GM18517 (cell line): ENCODE measurements around the gene PDCD7.
"Not testable (repeated sequence)": the region's sequence is repeated elsewhere in the genome, so short reads cannot be mapped to it uniquely, and the experiment has no call there.

ENCODE experiments used
- ATAC-seq: cut with Tn5 transposase; IDR thresholded peaks from one replicate; pipeline ENCODE4 v1.9.1; 2021; ENCODE audit warnings: mild to moderate bottlenecking, moderate library complexity; ENCODE audit not compliant: unreplicated experiment

PDCD7 gene

DNA sequence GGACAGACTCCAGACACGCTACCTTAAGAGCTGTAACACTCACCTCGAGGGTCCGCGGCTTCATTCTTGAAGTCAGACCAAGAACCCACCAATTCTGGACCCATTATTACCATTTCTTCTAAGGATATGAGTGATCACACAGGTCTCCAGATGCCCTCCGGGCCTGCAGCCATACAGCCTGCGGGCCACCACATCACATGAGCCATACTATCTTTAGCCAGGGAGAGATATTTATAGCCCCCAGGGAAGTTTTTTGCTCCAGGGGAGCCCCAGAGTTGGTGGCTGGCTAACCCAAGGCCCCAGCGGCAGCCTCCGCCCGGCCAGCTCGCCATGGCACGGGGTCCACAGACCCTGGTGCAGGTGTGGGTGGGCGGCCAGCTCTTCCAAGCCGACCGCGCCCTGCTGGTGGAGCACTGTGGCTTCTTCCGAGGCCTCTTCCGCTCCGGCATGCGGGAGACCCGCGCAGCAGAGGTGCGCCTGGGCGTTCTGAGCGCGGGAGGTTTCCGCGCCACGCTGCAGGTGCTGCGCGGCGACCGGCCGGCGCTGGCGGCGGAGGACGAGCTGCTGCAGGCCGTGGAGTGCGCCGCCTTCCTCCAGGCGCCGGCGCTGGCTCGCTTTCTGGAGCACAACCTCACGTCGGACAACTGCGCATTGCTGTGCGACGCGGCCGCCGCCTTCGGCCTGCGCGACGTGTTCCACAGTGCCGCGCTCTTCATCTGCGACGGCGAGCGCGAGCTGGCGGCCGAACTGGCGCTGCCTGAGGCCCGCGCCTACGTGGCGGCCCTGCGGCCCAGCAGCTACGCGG lies 56.9 kb downstream of the PDCD7 start, which contains the start of gene KBTBD13:
Gene KBTBD13, plus strand, starts transcription at position 261 of the 805 bp plus-strand sequence. Its CDS starts 70 bp downstream, at position 331.
- ATAC-seq: no peak

DNA sequence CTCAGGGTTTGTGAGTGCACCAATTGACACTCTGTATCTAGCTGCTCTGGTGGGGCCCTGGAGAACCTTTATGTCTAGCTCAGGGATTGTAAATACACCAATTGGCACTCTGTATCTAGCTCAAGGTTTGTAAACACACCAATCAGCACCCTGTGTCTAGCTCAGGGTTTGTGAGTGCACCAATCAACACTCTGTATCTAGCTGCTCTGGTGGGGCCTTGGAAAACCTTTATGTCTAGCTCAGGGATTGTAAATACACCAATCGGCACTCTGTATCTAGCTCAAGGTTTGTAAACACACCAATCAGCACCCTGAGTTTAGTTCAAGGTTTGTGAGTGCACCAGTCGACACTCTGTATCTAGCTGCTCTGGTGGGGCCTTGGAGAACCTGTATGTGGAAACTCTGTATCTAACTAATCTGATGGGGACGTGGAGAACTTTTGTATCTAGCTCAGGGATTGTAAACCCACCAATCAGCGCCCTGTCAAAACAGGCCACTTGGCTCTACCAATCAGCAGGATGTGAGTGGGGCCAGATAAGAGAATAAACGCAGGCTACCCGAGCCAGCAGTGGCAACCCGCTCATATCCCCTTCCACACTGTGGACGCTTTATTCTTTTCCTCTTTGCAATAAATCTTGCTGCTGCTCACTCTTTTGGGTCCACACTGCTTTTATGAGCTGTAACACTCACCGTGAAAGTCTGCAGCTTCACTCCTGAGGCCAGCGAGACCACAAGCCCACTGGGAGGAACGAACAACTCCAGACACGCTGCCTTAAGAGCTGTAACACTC lies 57.8 kb downstream of the PDCD7 start:
- not testable (repeated sequence) for ATAC-seq

DNA sequence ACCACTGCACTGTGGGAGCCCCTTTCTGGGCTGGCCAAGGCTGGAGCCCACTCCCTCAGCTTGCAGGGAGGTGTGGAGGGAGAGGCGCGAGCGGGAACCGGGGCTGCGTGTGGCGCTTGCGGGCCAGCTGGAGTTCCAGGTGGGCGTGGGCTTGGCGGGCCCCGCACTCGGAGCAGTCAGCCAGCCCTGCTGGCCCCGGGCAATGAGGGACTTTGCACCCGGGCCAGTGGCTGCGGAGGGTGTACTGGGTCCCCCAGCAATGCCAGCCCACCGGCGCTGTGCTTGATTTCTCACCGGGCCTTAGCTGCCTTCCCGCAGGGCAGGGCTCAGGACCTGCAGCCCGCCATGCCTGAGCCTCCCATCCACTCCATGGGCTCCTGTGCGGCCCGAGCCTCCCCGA lies 58.7 kb downstream of the PDCD7 start:
- ATAC-seq: not testable (repeated sequence)

DNA sequence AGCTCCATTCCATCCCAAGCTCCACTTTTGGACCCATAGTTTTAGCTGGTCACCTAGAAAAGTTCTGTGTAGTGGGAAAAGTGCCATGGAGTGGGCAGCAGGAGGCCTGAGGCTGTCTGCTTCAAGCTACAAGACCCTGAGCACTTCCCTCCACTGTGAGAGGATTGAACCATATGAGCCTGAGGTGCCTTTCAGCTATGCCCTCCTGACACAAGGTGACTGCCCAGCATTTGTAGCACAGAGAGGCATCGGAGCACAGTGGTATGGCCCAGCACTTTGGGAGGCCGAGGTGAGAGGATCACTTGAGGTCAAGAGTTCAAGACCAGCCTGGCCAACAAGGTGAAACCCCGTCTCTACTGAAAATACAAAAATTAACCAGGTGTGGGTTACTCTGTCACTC lies 61.0 kb downstream of the PDCD7 start:
- no peak for ATAC-seq

DNA sequence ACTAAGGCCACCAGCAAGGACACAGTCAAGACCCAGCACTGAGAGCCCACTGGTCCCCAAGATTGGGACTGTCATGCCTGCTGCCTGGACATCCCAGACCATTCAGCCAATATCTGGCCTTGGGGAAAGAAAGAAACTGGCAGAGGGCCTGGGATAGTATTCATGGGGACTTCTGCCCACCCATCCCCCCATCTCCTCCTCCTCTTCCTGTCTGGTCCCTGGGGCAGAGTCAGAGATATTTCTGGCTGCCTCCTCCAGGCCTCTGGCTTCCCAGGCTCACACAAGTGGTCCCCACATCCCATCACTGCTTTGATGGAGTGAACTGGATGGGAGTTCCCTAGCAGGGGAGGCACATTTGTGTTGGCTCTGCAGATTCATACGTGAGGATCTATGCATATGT lies 61.6 kb downstream of the PDCD7 start:
- no peak for ATAC-seq

DNA sequence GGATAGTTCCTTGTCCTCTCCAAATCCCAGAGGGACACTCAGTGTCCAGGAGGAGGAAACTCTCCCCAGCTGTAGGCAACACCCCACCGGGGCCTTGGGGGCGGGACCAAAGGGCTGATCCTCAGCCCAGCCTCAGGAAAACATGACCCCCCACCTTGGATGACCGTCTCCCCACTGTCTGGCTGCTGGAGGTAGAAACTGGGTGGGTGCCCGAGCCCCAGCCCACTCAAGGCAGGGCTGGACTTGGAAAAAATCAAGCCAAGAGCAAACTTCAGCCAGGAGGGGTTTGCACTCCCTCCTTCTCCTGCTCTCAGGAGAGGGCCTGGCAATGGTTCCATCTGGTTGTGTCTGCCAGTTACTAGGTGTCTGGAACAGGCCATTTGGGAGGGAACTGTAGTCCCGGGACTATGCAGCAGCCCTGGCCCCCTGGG lies 62.2 kb downstream of the PDCD7 start:
- ATAC-seq: no peak

DNA sequence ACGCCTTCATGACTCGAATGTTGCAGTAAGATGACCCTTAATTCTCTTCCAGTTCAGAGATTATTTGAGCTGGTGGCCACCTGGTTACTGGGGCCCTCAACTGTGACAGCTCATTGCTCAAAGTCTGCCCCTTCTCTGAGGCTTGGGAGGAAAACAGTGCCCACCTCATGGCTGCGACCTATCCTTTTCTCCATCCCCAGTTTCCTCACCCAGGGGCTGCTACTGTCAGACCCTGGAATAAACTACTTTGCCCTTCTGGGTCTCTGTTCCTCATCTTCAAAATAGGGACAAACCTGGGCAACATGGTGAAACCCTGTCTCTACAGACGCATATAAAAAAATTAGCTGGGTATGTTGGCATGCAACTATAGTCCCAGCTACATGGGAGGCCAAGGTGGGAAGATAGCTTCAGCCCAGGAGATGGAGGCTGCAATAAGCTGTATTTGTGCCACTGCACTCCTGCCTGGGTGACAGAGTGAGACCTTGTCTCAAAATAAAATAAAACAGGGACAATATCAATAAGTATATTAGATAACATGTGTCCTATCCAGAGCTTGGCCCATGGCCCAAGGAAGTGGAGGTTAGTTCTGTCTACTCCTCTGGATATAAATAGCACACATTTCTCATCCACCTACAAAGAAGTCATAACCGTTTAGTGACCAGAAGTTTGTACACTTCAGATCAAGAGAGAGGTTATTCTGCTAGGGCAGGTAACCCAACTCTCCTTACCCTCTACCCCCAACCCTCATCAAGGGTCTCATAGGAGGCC lies 63.6 kb downstream of the PDCD7 start:
- ATAC-seq: no peak

DNA sequence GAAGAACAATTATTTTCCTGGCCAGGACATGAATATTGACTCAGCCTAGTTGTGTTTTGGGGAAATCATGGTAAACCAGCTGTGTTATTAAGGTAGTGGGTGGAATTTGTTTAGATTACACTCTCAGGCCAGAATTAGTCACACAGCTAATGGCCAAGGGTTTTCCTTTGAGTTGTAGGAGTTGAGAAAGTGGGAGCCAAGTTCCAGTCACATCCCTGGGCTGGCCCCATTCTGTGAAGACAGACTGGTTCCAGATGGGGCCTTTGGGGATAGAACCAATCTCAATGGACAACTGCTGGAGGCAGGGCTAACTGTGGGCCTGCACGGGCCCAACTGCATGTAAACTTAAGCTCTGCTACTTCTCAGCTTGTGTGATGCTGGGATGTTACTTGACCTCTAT lies 64.4 kb downstream of the PDCD7 start:
- no peak for ATAC-seq

DNA sequence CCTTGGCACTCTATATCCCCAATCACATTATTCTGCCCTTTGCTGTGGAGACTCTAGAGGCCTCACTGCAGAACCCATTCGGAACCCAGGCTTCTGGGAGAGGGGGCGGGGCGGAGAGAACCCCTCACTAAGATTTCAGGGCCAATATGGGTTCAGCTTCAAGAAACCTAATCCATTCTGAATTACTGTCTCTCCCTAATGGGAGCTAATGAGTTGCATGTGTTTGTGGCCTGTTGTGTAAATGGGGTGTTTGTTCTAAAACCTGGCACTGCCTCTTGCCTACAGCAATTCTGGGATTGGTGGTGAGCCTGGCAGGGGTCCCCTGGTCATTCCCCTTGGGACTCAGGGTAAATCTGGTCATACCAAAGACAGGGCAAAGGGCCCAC lies 65.2 kb downstream of the PDCD7 start:
- no peak for ATAC-seq

DNA sequence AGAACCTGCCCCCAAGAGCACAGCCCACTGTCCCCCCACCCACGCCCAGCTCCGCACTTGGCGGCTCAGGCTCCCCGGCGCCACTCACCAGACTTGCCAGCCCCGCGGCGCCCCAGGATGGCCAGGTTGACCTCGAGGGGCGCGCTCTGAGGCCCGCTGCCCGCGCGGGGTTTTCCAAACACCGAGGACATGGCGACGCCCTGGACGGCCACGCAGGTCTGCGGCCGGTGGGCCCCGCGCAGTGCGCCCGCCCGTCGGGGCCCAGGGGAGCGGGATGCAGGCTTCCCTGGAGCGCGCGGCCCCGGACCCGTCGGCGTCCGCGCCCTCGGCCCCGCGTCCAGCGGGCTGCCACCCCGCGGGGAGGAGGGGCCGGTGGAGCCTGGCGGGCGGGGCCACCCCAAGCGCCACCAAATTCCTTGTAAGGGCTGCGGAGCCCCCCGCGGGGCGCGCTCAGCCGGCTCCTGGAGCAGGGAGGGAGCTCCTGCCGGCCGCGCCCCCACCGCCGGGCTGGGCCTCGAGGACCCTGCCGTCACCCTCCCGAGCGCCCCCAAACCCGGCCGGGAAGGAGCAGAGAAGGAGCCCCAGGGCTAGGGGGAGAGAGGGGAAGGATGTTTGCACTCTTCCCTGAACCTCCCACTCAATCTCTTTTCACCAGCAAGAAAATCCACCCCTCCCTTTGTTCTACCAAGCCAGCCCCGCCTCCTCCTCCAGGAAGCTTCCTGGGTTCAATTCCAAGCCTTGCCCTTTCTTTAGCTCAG lies 65.8 kb downstream of the PDCD7 start, which contains the start of gene RASL12:
Gene RASL12, minus strand, starts transcription at position 347 of the 758 bp plus-strand sequence. Its CDS starts 156 bp downstream, at position 191.
- ATAC-seq: no peak
